ENCODE measurements around the gene GPR176.

DNA sequence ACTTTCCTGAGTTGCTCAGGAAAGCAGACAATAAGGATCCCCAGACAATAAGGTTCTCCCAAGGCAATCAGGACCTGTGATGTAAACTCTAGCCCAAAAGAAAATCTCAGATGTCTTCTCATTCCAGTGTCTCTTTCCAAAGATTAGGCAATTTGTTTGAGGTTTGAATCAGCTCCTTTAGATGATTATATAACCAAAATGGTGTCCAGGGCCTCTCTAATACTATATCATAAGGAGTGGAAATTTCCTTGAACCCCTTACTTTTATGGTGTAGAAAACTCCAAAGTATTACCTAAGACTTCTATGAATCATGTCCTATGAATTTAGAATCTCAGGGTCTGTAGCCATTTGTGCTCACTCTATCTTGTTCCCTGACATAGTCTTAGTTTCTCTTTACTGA is 65.9 kb downstream of the GPR176 start:
- TF ChIP-seq, protein P1, sequence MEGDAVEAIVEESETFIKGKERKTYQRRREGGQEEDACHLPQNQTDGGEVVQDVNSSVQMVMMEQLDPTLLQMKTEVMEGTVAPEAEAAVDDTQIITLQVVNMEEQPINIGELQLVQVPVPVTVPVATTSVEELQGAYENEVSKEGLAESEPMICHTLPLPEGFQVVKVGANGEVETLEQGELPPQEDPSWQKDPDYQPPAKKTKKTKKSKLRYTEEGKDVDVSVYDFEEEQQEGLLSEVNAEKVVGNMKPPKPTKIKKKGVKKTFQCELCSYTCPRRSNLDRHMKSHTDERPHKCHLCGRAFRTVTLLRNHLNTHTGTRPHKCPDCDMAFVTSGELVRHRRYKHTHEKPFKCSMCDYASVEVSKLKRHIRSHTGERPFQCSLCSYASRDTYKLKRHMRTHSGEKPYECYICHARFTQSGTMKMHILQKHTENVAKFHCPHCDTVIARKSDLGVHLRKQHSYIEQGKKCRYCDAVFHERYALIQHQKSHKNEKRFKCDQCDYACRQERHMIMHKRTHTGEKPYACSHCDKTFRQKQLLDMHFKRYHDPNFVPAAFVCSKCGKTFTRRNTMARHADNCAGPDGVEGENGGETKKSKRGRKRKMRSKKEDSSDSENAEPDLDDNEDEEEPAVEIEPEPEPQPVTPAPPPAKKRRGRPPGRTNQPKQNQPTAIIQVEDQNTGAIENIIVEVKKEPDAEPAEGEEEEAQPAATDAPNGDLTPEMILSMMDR (IDR thresholded peaks at IDR 0.05; ENCODE audit: insufficient read depth, low read length), result no peak
- TF ChIP-seq, protein P2, sequence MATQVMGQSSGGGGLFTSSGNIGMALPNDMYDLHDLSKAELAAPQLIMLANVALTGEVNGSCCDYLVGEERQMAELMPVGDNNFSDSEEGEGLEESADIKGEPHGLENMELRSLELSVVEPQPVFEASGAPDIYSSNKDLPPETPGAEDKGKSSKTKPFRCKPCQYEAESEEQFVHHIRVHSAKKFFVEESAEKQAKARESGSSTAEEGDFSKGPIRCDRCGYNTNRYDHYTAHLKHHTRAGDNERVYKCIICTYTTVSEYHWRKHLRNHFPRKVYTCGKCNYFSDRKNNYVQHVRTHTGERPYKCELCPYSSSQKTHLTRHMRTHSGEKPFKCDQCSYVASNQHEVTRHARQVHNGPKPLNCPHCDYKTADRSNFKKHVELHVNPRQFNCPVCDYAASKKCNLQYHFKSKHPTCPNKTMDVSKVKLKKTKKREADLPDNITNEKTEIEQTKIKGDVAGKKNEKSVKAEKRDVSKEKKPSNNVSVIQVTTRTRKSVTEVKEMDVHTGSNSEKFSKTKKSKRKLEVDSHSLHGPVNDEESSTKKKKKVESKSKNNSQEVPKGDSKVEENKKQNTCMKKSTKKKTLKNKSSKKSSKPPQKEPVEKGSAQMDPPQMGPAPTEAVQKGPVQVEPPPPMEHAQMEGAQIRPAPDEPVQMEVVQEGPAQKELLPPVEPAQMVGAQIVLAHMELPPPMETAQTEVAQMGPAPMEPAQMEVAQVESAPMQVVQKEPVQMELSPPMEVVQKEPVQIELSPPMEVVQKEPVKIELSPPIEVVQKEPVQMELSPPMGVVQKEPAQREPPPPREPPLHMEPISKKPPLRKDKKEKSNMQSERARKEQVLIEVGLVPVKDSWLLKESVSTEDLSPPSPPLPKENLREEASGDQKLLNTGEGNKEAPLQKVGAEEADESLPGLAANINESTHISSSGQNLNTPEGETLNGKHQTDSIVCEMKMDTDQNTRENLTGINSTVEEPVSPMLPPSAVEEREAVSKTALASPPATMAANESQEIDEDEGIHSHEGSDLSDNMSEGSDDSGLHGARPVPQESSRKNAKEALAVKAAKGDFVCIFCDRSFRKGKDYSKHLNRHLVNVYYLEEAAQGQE (IDR thresholded peaks at IDR 0.05; ENCODE audit: insufficient replicate concordance, low read depth), result no peak
